ENCODE results near the gene RAB7A.
A peak's percentile ranks its signal among the peaks of the same experiment; 100 is the strongest.

The RAB7A gene

DNA sequence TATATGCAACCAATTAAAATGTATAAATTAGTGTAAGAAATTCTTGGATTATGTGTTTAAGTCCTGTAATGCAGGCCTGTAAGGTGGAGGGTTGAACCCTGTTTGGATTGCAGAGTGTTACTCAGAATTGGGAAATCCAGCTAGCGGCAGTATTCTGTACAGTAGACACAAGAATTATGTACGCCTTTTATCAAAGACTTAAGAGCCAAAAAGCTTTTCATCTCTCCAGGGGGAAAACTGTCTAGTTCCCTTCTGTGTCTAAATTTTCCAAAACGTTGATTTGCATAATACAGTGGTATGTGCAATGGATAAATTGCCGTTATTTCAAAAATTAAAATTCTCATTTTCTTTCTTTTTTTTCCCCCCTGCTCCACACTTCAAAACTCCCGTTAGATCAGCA, 88.1 kb downstream of the RAB7A start:
- DNase-seq (ENCODE audit: low read depth in 1 of 2, low spot score in 1 of 2) = peak in 1 of 2 experiments; percentile 36
- H3K27ac ChIP-seq (replicated peaks) = peak overlapping the region; percentile 42
- no peaks in the 10 kb centered on the region for H3K27me3 ChIP-seq (ENCODE audit: insufficient read depth, poor library complexity, severe bottlenecking)
- H3K4me3 ChIP-seq (replicated peaks; ENCODE audit: insufficient read depth, low read length) = no peak overlapping the region
- TF ChIP-seq POLR2AphosphoS5 (IDR thresholded peaks at IDR 0.05; ENCODE audit: low read depth) = no peak

DNA sequence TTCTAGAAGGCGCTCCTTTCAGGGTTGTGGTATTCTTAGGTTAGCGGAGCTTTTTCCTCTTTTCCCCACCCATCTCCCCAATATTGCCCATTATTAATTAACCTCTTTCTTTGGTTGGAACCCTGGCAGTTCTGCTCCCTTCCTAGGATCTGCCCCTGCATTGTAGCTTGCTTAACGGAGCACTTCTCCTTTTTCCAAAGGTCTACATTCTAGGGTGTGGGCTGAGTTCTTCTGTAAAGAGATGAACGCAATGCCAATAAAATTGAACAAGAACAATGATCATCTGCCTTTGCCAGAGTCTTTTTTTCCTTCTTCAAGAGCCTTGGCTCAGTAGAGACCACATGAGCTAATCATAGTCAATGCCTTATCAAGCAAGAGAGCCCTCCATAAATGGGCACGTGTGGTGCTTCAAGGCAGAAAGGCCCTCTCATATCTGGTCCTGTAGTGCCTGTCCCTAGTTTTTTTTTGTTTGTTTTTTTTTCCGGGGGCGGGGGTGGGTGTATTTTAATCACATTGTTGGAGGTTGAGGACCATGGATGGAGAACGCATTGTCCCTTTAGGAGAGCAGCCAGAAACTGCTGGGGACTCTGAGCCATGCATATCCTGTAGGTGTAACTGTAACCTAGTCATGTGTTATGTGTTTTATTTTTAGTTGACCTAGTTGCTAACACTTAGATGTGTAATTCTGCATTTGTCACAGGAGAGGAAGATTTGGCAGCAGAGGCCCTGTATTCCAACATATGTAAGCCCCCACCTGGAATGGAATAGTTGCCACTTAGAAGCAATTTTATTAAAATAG, 88.7 kb downstream of the RAB7A start:
- TF ChIP-seq, protein P1, sequence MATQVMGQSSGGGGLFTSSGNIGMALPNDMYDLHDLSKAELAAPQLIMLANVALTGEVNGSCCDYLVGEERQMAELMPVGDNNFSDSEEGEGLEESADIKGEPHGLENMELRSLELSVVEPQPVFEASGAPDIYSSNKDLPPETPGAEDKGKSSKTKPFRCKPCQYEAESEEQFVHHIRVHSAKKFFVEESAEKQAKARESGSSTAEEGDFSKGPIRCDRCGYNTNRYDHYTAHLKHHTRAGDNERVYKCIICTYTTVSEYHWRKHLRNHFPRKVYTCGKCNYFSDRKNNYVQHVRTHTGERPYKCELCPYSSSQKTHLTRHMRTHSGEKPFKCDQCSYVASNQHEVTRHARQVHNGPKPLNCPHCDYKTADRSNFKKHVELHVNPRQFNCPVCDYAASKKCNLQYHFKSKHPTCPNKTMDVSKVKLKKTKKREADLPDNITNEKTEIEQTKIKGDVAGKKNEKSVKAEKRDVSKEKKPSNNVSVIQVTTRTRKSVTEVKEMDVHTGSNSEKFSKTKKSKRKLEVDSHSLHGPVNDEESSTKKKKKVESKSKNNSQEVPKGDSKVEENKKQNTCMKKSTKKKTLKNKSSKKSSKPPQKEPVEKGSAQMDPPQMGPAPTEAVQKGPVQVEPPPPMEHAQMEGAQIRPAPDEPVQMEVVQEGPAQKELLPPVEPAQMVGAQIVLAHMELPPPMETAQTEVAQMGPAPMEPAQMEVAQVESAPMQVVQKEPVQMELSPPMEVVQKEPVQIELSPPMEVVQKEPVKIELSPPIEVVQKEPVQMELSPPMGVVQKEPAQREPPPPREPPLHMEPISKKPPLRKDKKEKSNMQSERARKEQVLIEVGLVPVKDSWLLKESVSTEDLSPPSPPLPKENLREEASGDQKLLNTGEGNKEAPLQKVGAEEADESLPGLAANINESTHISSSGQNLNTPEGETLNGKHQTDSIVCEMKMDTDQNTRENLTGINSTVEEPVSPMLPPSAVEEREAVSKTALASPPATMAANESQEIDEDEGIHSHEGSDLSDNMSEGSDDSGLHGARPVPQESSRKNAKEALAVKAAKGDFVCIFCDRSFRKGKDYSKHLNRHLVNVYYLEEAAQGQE (IDR thresholded peaks at IDR 0.05; ENCODE audit: insufficient replicate concordance, low read depth) = no peak
- TF ChIP-seq, protein P2, sequence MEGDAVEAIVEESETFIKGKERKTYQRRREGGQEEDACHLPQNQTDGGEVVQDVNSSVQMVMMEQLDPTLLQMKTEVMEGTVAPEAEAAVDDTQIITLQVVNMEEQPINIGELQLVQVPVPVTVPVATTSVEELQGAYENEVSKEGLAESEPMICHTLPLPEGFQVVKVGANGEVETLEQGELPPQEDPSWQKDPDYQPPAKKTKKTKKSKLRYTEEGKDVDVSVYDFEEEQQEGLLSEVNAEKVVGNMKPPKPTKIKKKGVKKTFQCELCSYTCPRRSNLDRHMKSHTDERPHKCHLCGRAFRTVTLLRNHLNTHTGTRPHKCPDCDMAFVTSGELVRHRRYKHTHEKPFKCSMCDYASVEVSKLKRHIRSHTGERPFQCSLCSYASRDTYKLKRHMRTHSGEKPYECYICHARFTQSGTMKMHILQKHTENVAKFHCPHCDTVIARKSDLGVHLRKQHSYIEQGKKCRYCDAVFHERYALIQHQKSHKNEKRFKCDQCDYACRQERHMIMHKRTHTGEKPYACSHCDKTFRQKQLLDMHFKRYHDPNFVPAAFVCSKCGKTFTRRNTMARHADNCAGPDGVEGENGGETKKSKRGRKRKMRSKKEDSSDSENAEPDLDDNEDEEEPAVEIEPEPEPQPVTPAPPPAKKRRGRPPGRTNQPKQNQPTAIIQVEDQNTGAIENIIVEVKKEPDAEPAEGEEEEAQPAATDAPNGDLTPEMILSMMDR (IDR thresholded peaks at IDR 0.05; ENCODE audit: insufficient read depth, low read length) = no peak
- TF ChIP-seq POLR2AphosphoS5 (IDR thresholded peaks at IDR 0.05; ENCODE audit: low read depth) (no peak), SPI1 (IDR thresholded peaks at IDR 0.05; ENCODE audit: borderline replicate concordance, low read depth) (peak; percentile 99)
- Histone ChIP-seq H3K4me3 (replicated peaks; ENCODE audit: insufficient read depth, low read length) (no peak overlapping the region), H3K27ac (replicated peaks) (peak overlapping the region; percentile 42), H3K27me3 (ENCODE audit: insufficient read depth, poor library complexity, severe bottlenecking) (no peaks in the 10 kb centered on the region)
- DNase-seq (ENCODE audit: low read depth in 1 of 2, low spot score in 1 of 2) = peak in 1 of 2 experiments; percentile 68

DNA sequence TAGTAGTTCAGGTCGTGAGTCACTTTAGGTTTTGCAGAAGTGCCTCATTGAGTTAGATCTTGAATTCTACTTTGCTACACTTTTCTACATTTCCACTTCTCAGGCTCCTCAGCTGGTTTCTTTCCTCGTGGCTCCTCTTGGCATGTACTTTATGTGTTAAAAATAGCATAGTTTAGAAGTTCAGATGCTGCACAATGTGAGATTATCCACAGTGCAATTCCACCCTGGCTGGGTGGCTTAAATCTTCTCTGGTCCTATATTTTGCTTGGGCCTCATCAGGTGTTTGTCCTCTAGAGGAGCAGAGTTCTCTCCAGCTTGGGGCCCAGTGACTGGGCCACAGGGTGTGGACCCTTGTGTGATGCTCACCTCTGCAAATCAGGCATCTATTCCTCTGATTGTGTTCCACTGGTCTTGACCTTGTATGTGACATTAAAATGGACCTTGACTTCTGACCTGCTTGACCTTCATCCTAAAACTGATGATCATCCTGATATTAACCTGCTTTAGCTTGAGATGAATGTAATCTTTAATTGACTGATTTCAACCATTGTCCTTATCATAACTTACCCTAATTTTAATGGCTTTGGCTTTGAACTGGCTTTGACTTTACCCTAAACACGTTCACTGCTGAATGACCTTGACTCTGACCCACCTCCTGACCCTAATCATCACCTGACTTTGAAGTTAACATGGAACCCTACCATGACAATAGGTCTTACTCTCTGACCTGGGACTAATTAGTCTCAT, 89.5 kb downstream of the RAB7A start:
- Histone ChIP-seq H3K27me3 (ENCODE audit: insufficient read depth, poor library complexity, severe bottlenecking) (no peaks in the 10 kb centered on the region), H3K4me3 (replicated peaks; ENCODE audit: insufficient read depth, low read length) (no peak overlapping the region), H3K27ac (replicated peaks) (peak overlapping the region; percentile 42; the same call in 1 of the 2 replicates)
- DNase-seq (ENCODE audit: low read depth in 1 of 2, low spot score in 1 of 2) = no peak
- TF ChIP-seq POLR2AphosphoS5 (IDR thresholded peaks at IDR 0.05; ENCODE audit: low read depth) (no peak), SPI1 (IDR thresholded peaks at IDR 0.05; ENCODE audit: borderline replicate concordance, low read depth) (no peak; the same call in 1 of the 2 replicates), GABPA (IDR thresholded peaks at IDR 0.05; ENCODE audit: low read depth) (no peak)
- TF ChIP-seq, protein P1 (IDR thresholded peaks at IDR 0.05; ENCODE audit: insufficient replicate concordance, low read depth) = no peak
- TF ChIP-seq, protein P2 (IDR thresholded peaks at IDR 0.05; ENCODE audit: insufficient read depth, low read length) = no peak

DNA sequence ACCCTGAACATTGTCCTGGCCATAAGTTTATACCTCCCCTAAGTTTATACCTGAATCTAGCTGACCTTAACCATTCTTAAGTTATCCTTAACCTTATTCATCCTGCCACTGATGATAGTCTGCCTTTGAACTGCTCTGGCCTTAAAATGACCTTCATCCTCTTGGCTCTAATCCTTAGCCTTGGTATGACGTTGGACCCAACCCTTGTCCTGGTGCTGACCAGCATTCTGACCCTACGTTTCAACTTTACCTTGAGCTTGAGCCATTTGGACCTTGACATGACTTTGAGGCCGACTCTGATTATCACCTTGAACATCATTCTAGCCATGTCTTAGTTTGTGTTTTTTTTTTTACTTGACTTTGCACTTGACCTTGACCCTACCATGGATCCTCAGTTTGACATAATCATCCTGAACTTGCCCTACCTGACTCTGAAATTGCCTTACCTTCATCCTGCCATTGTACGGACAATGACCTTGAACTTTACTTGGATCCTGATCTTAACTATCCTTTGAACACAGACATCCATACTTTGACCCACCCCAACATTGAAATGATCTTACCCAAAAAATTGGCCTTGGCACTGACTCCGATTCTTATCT, 92.3 kb downstream of the RAB7A start:
- Histone ChIP-seq H3K27me3 (ENCODE audit: insufficient read depth, poor library complexity, severe bottlenecking) (no peaks in the 10 kb centered on the region), H3K4me3 (replicated peaks; ENCODE audit: insufficient read depth, low read length) (no peak overlapping the region), H3K27ac (replicated peaks) (no peak overlapping the region)
- TF ChIP-seq GABPA (IDR thresholded peaks at IDR 0.05; ENCODE audit: low read depth) (no peak), POLR2AphosphoS5 (IDR thresholded peaks at IDR 0.05; ENCODE audit: low read depth) (no peak), SPI1 (IDR thresholded peaks at IDR 0.05; ENCODE audit: borderline replicate concordance, low read depth) (no peak)
- TF ChIP-seq, protein P2 (IDR thresholded peaks at IDR 0.05; ENCODE audit: insufficient read depth, low read length) = no peak
- TF ChIP-seq, protein P1 (IDR thresholded peaks at IDR 0.05; ENCODE audit: insufficient replicate concordance, low read depth) = no peak
- DNase-seq (ENCODE audit: low read depth in 1 of 2, low spot score in 1 of 2) = no peak
